ENCODE measurements around the gene NUAK1.

GRCh38 chr12:106094304-106094703 is 44.5 kb downstream of the NUAK1 start:
- TF ChIP-seq, protein P1, sequence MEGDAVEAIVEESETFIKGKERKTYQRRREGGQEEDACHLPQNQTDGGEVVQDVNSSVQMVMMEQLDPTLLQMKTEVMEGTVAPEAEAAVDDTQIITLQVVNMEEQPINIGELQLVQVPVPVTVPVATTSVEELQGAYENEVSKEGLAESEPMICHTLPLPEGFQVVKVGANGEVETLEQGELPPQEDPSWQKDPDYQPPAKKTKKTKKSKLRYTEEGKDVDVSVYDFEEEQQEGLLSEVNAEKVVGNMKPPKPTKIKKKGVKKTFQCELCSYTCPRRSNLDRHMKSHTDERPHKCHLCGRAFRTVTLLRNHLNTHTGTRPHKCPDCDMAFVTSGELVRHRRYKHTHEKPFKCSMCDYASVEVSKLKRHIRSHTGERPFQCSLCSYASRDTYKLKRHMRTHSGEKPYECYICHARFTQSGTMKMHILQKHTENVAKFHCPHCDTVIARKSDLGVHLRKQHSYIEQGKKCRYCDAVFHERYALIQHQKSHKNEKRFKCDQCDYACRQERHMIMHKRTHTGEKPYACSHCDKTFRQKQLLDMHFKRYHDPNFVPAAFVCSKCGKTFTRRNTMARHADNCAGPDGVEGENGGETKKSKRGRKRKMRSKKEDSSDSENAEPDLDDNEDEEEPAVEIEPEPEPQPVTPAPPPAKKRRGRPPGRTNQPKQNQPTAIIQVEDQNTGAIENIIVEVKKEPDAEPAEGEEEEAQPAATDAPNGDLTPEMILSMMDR (IDR thresholded peaks at IDR 0.05; ENCODE audit: low read depth, low read length, poor library complexity, severe bottlenecking): no peak
- TF ChIP-seq EZH2phosphoT487 (IDR thresholded peaks at IDR 0.05; ENCODE audit: borderline replicate concordance, low read length): no peak

All from DOHH2 (cell line).